ENCODE measurements around the gene DAPK1.
A peak's percentile ranks its signal among the peaks of the same experiment; 100 is the strongest.

Gene DAPK1

DNA sequence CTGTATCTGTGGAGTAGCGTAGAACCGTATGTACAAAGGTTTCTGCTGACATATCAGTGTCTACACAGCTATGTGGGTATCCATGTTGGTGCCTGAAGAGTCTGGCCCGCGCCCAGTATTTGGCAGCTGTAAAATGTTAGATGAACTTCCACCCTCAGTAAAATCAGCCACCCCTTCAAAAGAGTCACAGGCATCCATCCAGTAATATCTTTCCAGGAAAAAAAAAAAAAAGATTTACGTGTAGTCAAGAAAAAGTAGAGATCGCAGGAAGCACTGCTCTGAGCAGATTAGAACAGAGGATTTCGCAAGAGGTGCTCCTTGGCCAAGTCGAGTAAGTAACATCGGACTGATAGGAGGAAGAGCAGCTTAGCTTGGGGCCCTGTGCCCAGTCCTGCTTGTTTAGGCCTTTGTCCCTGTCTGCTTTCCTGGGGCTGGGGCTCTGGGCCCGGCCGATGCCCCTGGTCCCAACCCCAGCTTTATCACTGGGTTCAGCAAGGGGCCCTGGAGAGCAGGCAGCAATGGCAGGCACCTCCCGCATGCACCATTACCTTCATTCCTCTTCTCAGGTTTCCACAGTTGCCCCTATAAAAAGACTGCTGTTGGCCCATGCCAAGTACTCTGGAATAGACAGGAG is 21.2 kb downstream of the DAPK1 start:
- DNase-seq: peak; percentile 82

DNA sequence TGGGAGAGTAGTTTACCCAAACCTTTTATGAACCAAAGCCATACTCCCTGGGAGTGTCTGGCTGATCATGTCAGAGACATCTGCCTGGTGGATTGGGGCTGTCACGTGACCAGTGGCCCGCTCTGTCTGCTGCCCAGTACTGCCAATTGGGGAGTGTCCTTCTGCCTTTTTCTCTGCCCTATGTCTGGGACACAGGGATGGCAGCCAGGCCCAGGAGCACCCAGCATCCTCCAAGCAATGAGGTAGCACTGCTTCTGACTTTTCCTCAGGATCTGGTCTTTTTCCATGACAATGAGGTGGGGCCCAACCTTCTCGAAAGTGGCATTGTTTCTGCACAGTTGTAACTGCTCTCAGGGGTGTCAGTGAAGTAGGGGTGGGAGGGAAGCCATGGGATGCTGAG is 21.8 kb downstream of the DAPK1 start:
- no peak for DNase-seq

- no peak for DNase-seq
Measured at GRCh38 chr9:87520172-87520683, 22.6 kb downstream of the DAPK1 start.

DNA sequence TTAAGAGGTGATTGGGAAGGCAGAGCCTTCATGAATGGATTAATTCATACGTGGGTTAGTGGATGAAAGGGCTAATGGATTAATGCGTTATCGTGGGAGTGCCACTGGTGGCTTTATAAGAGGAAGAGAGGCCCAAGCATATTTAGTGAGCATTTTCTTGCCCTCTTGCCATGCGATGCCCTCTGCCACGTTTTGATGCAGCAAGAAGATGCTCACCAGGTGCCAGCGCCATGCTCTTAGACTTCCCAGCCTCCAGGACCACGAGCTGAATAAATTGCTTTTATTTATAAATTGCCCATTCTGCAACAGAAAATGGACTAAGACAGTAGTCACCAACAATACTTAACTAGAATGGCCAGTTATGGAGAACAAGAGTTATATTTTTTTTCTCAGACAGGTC is 24.2 kb downstream of the DAPK1 start:
- no peak for DNase-seq

- DNase-seq: no peak
Measured at GRCh38 chr9:87524061-87524460, 26.4 kb downstream of the DAPK1 start.

DNA sequence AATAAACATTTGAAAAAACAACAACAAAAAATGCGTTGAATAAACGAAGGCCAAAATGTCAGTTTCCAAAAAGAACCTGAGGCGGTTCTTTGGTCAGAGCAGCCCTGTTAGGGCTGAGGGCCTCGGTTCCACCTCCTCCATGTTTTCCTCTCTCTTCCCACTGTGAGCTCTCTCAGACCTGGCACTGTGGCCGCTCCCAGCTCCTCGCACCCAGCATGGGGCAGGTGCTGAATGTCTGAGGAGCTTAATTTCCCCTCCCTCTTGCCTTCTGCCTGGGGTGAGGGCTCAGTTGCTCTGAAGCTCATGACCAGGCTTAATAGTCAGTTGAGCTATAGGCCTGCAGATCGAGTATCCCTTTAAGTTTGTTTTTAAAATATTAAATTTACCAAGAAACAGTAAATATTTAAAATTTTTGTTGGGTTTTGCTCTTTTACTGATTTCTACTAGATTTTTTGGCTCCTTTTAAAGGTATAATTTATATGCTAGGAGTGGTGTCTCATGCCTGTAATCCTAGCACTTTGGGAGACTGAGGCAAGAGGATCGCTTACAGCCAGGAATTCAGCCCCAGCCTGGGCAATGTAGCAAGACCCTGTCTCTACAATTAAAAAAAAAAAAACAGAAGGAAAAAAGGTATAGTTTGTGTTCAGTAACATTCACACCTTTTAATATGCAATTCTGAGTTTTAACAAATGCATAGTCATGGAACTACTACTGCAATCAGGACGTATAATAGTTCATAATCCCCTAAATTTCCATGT is 28.1 kb downstream of the DAPK1 start:
- DNase-seq: no peak

- no peak for DNase-seq
Measured at GRCh38 chr9:87527211-87527916, 29.7 kb downstream of the DAPK1 start.

DNA sequence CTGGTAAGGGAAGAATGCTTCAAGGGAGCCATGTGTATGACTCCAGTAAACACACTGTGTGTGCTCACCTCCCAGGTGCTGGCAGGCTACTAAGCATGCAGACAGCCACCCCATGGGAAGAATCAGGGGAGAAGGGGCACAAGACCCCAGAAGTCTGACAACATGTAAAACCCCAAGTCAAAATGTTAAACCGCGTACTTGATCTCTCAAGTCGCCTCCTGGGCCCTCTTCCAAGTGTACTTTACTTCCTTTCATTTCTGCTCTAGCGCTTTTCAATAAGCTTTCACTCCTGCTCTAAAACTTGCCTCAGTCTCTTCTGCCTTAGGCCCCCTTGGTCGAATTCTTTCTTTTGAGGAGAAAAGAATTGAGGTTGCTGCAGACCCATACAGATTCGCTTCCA is 31.3 kb downstream of the DAPK1 start:
- DNase-seq: no peak

- DNase-seq: peak; percentile 75
Measured at GRCh38 chr9:87529671-87530070, 32.0 kb downstream of the DAPK1 start.

DNA sequence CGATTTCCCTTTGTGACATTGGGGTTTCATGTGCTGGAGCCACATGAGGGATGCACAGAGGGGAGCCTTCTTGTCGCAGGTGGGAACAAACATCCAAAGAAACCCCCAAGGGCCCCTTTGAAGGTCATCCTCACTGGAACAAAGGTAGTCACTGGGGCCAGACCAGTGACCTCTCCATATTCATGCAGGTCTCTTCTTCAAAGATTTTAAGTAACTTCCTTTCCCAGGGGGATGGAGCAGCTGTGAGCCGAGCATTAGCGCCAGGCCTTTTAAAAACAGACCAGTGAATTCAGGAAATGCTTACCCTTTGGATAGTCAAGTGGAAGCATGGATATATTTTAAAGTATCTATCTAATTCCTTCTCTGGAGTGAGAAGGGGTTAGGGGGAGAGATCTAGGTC is 33.0 kb downstream of the DAPK1 start:
- no peak for DNase-seq

GRCh38 chr9:87531370-87532295 is 34.0 kb downstream of the DAPK1 start:
- no peak for DNase-seq

- no peak for DNase-seq
Measured at GRCh38 chr9:87533271-87533670, 35.6 kb downstream of the DAPK1 start.

DNA sequence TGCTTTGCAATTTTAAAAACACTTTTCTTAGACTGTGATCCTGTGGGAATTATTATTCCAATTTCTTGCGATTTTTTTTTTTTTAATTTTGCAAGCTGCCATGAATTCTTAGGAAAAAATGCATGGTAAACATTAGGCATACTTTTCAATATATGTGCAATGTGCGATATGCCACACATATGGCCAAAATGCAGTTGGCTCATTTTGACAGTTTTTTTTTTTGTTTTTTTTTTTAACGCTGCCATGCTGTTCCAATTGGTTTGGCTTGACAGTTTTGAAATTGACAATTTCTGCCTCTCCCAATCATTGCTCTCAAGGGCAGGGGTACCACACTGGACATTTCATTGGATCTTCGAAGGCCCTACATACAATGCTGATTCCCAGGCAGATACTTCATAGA is 36.4 kb downstream of the DAPK1 start:
- DNase-seq: no peak

DNA sequence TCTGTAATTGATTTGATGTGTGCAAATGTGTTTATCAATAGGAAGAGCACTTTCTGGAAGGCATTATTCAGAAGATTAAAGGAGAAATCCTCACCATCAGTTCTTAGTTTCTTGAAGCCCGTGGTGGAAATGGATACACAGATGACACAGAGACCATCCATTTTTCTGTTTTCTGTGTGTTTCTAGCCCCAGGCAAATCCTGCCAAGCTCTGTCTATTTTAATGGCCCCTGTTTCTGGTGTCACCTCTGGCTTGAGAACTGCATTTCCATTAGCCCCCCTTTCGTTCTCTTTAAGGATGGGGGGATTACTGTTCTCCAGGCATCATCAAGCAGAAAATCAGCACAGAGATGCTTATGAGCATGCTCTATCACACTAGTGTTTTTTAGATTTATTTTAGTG is 37.3 kb downstream of the DAPK1 start:
- DNase-seq: no peak

GRCh38 chr9:87535817-87536539 is 38.3 kb downstream of the DAPK1 start:
- DNase-seq: no peak

- no peak for DNase-seq
Measured at GRCh38 chr9:87537625-87538024, 40.0 kb downstream of the DAPK1 start.

GRCh38 chr9:87540444-87541105 is 42.9 kb downstream of the DAPK1 start:
- DNase-seq: no peak

- no peak for DNase-seq
Measured at GRCh38 chr9:87541663-87542062, 44.0 kb downstream of the DAPK1 start.

DNA sequence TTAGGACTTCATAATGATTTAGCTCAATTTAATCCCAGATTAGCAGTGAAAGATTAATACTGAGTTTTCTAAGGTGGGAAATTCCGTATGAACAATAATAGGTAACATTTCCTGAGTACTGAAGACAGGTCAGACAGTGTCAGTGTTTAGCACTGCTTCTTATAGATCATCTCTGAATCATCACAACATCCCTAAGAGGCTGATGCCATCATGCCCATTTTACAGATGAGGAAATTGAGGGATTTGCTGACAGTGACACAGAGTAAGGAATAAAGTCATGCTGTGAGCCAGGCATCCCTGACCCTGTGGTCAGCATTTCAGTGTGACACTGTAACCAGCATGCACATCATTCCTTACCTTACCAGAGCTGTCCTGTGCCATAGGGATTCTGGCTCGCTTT is 44.5 kb downstream of the DAPK1 start:
- DNase-seq: peak; percentile 49

- DNase-seq: no peak
Measured at GRCh38 chr9:87543251-87543650, 45.6 kb downstream of the DAPK1 start.

DNA sequence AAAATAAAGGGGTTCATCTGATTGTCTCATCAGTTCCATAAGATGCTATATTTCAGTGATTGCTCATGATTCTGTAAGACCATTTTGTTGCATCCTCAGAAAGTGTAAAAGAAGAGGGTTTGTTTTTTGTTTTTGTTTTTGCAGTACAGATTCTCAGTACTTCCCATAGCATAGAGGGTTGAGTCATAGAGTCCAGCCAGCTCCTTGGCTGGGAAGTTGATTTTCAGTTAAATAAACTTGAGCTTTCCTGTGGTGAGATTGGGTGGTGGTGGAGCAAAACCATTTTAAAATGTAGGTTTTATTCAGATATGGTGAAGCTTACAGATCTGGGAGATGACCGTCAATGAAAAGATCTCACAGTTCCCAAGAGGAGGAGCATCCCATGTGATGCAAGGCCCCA is 48.2 kb downstream of the DAPK1 start:
- DNase-seq: no peak

GRCh38 chr9:87546704-87547103 is 49.0 kb downstream of the DAPK1 start:
- DNase-seq: no peak

Measured in inflammatory macrophage treated with lipopolysaccharide for 4 hours (primary cell).